Measurements from ENCODE around the gene CCM2.
"Not testable (repeated sequence)": the region's sequence is repeated elsewhere in the genome, so short reads cannot be mapped to it uniquely, and the experiment has no call there.

The CCM2 gene

GRCh38 chr7:45033261-45033930, 33.4 kb downstream of the CCM2 start:
- no peak for DNase-seq (ENCODE audit: low read depth in 2 of 2)

DNA sequence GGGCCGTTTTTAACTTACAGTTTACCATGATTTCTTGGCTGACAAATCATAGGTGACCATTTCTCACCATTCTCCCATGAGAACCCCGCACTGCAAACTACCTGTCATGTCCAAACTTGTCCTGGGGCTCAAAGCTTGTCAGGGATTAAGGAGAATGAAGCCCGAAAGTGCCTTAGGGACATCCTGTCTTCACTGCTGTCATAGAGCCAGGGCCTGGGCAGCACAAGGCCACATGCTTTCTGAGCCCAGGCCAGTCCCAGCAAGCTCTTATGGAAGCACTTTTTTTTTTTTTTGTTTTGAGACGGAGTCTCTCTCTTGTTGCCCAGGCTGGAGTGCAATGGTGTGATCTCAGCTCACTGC, 33.9 kb downstream of the CCM2 start:
- DNase-seq (ENCODE audit: low read depth in 2 of 2), result no peak

- DNase-seq (ENCODE audit: low read depth in 2 of 2), result not testable (repeated sequence)
Observed at GRCh38 chr7:45034710-45035109, 34.7 kb downstream of the CCM2 start.

DNA sequence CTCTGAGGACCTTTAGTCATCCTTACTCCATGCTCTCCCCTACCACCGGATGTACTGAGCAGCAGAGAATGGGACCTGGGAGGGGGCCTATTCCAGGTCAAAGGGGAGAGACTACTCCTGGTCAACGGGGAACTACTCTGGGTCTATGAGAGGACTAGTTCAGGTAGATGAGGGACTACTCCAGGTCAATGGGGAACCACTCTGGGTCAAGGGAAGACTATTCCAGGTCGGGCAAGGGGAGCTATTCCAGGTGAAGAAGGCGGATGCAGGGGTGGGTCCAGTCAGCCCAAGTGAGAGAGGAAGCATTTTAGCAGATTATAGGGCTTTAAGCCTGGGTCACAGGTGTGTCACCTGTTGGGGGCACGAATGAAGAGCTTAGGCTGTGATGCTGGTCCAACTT, 35.4 kb downstream of the CCM2 start:
- no peak for DNase-seq (ENCODE audit: low read depth in 2 of 2)

GRCh38 chr7:45035893-45036292, 35.9 kb downstream of the CCM2 start:
- DNase-seq (ENCODE audit: low read depth in 2 of 2), result no peak

DNA sequence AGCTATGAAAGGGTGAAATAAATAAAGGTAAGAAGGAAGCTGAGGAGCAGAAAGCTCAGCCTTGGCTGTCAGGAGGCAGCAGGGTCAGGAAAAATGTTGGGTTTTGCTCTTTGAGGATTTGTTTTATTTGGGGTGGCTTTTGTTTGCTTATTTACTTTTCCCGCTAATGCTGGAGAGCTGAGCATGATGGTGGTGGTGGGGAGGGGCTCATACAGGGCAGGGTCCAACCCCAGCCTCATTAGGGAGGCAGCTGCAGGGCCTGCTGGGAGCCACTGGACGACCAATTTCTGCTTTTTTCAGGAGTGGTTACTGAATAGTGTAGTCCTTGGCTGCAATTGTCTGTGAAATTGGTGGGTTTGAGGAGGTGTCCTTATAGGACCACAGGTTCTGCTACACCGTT, 36.3 kb downstream of the CCM2 start:
- DNase-seq (ENCODE audit: low read depth in 2 of 2), result no peak

- no peak for DNase-seq (ENCODE audit: low read depth in 2 of 2)
Observed at GRCh38 chr7:45036796-45037195, 36.8 kb downstream of the CCM2 start.

DNA sequence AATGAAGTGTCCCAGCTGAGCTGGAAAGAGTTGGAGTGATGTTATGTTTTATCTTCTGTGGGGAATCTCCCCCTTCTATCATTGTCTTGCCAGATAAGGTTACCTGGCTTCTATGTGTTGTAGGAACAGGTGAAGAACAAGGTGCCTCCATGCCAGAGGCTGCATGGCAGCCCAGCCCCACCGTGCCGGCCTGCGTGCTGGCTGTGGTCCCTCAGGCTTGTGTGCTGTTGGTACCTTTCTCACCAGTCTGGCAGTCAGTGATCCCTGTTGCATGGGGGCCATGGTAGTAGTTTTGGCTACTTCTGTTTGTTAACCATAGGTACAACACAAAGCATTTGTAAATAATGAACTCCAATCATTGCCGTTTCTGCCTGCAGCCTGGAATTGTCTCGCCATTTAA, 37.9 kb downstream of the CCM2 start:
- DNase-seq (ENCODE audit: low read depth in 2 of 2), result no peak

DNA sequence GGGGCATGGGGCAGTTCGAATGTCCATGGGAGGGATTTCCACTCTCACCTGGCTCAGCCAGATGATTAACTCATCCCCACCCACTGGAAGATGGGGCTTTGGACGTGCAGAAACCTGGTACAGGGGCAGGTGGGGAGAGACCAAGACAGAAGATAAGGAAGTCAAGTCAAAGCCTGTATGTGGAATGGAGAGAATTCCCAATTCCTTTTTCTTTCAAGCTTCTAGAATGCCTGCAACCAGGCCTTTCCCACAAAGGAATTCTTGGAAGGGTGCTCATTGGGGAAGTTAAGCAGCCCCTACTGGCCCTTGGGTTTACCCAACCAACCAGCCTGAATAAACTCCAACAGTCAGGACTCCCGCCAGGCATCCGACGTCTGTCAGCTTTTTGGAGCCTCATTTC, 39.1 kb downstream of the CCM2 start:
- DNase-seq (ENCODE audit: low read depth in 2 of 2), result no peak

DNA sequence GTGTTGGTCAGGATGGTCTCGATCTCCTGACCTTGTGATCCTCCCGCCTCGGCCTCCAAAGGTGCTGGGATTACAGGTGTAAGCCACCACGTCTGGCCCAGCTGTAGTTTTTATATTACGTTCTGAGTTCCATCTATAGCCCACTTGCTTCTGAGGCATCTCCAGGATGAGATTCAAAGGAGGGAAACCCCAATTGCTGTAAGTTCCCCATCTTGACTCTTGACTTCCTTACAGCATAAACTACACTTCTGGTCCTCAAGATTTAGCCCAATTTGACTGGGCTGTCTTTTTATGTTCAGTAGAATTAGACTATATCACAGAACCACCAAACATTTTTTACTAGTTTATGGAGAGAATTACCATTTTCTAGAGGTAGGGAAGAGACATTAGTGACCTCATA, 44.3 kb downstream of the CCM2 start:
- DNase-seq (ENCODE audit: low read depth in 2 of 2), result no peak

DNA sequence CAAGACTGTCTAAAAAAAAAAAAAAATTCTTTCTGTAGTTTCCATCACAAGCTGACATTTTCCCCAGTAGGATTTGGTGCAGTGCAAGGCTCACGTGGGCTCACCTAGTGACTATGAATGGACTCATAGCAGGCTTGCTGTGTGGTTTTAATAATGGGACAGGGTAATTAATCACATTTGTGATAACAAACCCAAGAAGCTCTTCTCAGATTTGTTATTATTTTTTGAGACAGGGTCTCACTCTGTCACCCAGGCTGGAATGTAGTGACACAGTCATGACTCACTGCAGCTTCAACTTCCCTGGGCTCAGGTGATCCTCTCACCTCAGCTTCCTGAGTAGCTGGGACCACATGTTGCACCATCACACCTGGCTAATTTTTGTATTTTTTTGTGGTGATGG, 48.7 kb downstream of the CCM2 start:
- no peak for DNase-seq (ENCODE audit: low read depth in 2 of 2)

- no peak for DNase-seq (ENCODE audit: low read depth in 2 of 2)
Observed at GRCh38 chr7:45050198-45050597, 50.2 kb downstream of the CCM2 start.

DNA sequence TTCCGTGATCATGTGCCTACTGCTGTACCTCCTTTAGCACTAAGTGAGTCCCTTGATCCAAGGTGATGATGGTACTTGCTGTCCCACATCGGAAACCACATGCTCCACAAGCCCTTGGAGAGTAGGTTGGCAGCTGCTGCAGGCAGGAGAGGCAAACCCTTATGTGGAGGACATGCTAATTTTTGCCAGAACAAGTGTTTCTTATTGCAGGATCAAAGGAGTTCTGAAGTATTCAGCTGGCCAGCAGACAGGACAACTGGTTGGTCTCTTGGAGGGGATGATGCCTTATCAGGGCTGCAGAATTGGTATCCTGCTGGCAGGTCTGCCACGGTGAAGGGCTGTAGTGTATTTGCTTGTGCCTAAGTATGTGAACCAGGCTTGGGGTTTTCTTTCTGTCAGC, 52.0 kb downstream of the CCM2 start:
- DNase-seq (ENCODE audit: low read depth in 2 of 2), result no peak

- DNase-seq (ENCODE audit: low read depth in 2 of 2), result no peak
Observed at GRCh38 chr7:45053401-45053800, 53.4 kb downstream of the CCM2 start.

DNA sequence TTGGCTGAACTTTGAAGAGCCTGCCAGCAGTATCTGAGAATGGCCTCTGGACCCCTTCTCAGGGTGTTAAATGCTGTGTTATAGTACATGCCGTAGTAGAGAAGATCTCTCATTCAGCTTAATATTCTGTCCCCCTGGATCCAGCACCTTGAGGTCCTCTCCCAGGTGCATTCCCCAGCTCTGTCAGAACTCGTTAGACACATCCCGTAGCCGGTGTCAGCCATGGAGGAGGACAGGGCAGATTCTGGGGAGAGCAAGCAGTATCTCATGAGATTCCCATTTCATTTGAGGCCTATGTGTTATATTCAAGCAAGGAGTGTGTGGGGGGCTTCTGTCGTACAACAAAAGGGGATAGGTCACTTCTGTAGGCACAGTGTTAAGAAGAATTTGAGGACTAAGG, 53.9 kb downstream of the CCM2 start:
- no peak for DNase-seq (ENCODE audit: low read depth in 2 of 2)

GRCh38 chr7:45054442-45054841, 54.4 kb downstream of the CCM2 start:
- no peak for DNase-seq (ENCODE audit: low read depth in 2 of 2)

GRCh38 chr7:45055016-45055415, 55.0 kb downstream of the CCM2 start:
- DNase-seq (ENCODE audit: low read depth in 2 of 2), result no peak

GRCh38 chr7:45055594-45056219, 55.7 kb downstream of the CCM2 start:
- DNase-seq (ENCODE audit: low read depth in 2 of 2), result no peak

GRCh38 chr7:45057878-45058277, 57.9 kb downstream of the CCM2 start:
- DNase-seq (ENCODE audit: low read depth in 2 of 2), result no peak

GRCh38 chr7:45060295-45060694, 60.3 kb downstream of the CCM2 start:
- DNase-seq (ENCODE audit: low read depth in 2 of 2), result no peak

DNA sequence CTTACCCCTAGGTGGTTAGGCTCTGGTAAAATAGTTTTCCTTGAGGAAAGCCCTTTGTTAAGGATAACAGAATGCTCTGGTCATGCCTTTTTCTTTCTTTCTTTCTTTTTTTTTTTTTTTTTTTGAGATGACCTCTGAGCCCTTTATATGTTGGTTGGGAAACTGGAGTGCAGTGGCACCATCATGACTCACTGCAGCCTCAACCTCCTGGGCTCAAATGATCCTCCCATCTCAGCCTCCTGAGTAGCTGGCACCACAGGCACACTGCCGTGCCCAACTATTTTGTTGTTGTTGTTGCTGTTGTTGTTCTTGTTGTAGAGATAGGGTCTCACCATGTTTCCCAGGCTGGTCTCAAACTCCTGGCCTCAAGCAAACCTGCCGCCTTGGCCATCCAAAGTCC, 61.4 kb downstream of the CCM2 start:
- DNase-seq (ENCODE audit: low read depth in 2 of 2), result no peak

DNA sequence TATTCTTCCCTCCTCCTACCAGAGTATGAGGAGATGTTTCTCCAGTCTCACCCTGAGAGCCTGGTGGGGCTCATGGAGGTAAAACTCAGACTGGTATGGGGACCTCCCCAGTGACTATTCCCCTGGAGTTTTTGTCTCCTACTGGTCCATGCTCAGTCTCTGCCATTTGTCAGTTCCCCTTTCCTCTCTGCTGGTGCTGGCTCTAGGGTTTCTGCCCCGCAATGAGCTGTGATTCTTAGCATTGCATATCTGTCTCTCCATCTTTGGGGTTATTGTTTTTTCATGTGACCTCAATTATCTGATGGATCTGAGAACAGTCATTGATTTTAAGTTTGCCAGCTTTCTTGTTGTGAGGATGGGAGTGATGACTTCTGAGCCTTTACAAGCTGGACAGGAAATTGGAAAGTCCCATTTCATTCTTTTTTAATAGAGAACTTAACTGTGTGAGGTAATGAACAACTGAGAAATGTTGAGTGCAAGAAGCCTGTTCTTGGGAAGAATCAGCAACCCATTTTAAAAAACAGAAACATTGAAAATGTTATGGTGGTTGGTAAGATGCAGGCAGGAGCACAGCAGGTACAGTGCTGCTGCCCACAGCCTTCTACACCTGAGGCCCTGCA, 61.9 kb downstream of the CCM2 start:
- DNase-seq (ENCODE audit: low read depth in 2 of 2), result no peak

DNA sequence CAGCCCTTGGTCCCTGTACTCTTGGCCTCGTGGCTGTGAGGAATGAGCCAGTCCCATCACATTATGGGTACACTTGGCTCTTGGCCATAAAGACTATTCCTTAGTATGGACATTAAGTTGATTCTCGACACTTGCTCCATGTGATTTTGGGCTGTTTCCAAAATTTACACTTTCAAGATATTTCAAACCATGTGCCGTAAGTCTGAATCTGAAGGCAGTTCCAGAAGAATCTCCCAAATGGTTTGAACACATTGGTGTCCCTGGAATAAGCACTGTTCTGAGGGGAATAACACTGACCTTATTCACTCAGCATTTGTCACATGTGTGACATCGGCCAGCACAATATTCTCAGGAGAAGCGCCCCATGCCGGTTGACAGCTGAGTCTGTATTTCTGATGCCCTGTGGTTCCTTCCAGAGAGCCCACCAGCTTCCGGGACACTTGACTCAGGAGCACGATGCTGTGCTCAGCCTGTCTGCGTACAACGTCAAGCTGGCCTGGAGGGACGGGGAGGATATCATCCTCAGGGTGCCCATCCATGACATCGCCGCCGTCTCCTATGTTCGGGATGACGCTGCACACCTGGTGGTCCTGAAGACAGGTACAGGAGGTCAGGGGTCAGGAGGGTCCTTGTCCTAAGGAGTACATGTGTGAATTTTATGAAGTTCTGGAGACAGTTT, 64.2 kb downstream of the CCM2 start:
- no peak for DNase-seq (ENCODE audit: low read depth in 2 of 2)

Measured in activated CD4-positive, alpha-beta T cell treated with anti-CD3 and anti-CD28 coated beads for 24 hours (primary cell).